Mesenteric fat pad (tissue), 1 donor: ENCODE data around the gene NAV2. TPM values are rescaled to one million over a fixed set of nuclear protein-coding genes. Genes with fewer than 3 reads are reported as not detected.
"Not testable (repeated sequence)": the region's sequence is repeated elsewhere in the genome, so short reads cannot be mapped to it uniquely, and the experiment has no call there.

Experiments used
- DNase-seq: peaks from one replicate; pipeline ENCODE4 v3.0.0-alpha.2; 2020; ENCODE audit warnings: low spot score
- total RNA-seq: library from RNA; stranded (reverse); fragmentation: NEBNext Ultra II Directional; extraction: Animal tissue kit (Norgen Biotek cat#: 25700); gene quantifications from one replicate; pipeline ENCODE4 v1.2.1, GENCODE V29; 2021
- donor health status: DM: yes; HTN: yes; CAD: no.

NAV2 gene
- total RNA-seq, 1 donor from 2014 or later = 13.7 TPM

DNA sequence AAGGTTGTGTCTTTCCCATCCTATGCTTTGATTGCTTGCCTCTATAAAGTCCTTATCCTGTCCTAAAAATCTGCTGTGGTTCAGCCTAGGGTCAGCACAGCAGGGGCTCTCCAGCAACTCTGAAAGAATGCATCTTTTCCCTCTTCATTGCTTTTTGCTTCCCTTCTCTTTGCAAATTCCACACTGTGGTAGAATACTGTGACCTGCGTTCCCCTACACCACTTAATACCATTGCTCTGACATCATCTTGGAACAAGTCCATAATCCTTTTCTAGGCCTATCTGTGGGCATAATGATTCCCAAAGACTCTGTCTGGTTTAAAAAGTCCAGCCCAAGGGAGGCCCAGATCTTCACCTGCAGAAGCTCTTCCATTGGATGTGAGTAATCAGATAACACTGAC is 177.7 kb downstream of the NAV2 start:
- no peak for DNase-seq

DNA sequence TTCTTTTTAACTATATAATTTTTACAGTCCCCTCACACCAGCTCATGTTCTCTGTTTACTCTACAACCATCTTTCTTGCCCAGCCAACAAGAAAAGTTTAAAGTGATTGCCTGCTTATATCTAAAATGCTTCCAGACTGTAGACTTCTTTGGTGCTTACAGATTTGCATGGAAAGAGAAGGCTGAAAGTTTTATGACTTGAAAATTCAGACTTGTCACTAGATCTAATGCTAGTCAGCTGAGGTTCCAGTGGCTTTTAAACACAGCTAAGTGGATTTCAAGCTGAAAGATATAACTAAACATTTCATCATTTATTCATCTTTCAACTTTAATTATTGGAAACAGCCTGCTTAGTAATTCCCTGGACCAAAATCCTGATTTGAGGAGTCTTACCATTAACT is 178.4 kb downstream of the NAV2 start:
- DNase-seq = no peak

DNA sequence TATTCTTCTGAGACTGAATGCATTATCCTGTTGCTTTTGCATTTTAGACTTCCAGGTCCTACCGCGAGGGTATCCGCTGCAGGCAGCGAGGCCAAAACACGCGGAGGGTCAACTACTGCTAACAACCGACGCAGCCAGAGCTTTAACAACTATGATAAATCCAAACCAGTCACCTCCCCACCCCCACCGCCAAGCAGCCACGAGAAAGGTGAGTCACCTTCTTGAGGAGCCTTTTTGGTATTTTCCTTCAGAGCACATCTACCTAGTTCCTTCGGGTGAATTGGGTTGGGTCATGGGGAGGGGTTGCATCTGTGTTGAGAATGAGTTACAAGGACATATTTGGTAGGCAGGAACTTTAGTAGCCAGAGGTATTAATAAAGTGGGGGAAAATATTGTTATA is 179.8 kb downstream of the NAV2 start:
- no peak for DNase-seq

DNA sequence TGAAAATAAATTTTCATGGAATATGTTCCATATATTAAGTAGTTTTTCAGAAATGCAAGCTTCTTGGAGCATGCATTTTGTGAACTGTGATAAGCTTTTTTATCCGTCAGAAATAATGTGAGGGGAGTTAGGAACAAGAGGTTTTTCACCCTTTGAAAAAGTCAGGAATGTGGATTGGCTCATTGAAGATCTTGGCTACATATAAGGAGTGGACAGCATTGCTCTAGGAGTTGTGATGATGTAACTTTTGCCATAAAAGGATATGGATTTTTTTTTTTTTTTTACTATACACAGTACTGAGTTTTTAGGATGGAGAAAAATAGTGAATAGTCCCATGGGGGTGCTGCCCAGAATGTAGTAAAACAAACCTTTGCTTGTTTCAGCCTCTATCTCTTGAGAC is 180.2 kb downstream of the NAV2 start:
- DNase-seq = no peak

DNA sequence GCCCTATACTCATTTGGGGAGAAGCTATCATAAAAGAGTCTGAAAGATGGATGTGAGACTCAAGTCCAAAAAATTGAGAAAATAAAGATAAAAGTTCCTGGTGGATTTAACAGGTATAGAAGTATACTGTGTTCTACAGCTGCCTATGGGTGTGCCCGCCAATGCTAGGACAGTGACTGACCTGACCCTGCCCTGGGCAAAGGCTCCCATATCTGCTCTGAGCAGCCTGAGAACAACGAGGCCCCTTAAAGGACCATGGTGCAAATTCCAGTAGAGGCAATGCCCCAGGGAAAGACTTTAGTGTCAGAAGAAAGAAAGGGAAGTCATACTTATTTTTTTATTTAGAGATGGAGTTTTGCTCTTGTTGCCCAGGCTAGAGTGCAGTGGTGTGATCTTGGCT is 181.8 kb downstream of the NAV2 start:
- DNase-seq = no peak

DNA sequence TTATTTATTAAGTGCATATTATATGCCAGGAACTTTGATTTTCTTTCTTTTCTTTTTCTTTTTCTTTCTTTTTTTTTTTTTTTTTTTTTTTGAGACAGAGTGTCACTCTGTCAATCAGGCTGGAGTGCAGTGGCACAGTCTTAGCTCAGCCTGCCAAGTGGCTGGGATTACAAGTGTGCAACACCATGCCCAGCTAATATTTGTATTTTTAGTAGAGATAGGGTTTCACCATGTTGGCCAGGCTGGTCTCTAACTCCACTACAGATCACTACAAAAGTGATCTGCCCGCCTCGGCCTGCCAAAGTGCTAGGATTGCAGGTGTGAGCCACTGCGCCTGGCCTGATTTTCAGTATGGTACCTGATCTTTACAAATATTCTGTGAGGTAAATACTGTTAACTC is 182.4 kb downstream of the NAV2 start:
- DNase-seq = not testable (repeated sequence)

DNA sequence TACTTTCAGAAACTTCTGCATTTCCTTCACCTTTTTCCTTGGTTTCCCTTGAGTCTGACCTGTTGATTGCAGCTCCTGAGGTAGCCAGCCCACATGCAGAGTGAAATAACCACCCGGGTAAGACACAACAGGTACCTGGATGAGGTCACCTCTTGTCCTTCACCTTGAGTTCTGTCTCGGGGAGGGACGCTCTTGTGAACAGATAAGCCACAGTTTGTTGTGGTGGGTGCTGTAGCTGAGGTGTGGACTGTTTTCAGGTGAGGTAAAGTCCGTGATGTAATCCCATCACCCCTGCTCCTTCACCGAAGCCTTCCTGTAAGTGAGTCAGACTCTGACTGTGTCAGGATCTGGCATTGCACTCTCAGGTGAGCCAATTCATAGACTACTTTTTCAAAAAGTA is 183.1 kb downstream of the NAV2 start:
- DNase-seq = no peak

DNA sequence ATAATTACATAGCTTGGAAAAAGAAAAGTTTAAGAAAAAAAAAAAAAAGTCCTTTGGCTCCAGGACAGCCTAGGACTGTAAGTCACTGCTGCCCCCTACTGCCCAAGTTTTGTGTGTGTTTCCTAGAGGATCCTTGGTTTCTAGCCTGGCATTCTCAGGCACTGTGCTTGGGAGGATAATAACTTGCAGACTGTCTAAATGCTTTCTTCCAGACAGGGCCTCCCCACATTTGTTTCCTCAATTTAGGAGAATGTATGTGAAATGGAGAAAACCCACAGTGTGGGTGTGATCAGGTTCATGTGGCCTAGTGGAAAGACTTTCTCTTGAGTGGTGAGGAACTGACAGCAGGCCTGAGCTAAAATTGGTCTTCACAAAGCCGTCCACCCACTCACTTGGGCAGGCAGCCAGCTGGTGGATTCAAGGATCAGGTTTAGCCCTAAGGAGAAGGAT is 191.0 kb downstream of the NAV2 start:
- DNase-seq = no peak

DNA sequence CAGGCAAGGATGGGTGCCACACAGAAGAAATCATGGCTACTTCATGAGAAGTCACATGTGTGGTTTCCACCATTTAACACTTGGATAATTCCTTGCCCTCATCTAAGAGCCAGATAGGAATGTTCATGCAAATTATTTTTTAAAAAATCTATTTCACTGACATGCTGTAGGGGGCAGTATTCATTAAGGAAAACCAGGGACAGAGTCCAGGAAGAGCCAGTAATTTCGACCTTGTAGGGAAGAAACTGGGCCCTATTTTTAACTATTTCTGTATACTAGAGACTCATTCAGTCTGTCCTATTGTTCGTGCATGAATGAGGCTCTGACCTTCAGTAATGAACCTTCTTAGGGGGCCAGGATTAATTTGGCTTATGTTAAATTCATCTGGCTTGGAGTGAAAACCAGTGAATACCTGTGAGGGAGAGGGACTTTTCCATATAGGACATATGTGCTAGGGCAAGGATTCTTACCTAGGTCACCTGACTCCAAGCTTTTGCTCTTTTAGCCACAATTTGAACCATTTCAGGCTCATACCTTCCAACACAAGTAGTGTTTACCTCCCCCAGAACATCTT is 192.7 kb downstream of the NAV2 start:
- DNase-seq = no peak

DNA sequence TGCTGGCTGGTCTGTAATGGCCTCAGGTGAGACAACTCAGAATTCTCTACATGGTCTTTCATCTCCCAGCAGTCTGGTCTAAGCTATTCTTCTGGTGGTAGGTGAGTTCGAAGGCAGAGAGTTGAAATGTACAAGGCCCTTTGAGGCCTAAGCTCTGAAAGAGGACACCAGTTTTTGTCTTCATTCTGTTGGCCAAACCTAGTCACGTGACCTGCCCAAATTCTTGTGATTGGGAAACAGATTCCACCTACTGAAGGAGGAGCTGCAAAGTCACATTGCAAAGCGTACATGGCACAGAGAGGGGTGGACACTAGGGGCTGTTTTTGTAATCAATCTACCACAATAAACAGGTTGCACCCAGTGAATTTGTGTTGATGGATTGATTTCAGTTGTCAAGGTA is 193.5 kb downstream of the NAV2 start:
- DNase-seq = no peak

DNA sequence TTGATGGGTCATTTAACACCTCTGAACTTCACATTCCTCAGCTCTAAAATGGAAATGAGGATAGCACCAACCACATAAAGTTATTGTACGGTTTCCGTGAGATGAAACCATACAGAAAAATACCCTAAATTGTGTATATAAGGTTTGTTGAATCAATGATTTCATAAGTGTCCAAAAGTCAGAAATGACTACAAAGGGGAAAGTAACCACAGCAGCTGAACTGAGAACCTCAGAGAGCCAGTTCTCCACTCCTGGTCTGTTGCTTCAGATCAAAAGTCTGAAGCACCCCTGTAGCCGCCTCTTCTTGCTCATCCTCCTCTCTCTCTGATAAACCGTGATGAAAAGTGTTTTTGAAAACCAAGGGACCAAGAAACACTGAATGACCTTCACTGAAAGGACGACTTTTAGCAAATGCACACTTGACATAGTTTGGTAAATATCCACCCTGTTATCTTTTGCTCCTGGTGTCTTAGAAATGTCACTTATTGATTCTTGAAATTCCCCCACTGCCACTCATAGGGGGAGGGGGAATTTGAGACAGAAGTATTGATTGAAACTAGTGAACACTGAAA is 194.5 kb downstream of the NAV2 start:
- no peak for DNase-seq

DNA sequence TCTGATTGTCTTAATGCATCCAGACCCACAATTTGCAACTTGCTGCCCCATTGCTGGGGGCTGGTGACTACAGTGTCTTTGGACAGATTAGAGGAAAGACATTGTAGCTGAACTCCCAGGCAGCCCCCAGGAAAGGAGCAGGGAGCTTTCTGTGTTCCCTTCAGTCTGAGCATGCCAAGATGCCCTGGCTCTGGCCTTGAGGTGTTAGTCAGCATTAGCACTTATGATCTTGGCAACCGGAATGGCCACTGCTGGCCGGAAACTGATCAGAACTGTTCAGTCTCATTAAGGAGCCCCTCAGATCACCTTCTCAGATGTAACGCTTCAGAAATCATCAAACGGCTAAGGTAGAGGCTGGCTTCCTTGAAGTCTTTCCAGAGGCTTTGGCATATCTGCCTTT is 195.2 kb downstream of the NAV2 start:
- no peak for DNase-seq

DNA sequence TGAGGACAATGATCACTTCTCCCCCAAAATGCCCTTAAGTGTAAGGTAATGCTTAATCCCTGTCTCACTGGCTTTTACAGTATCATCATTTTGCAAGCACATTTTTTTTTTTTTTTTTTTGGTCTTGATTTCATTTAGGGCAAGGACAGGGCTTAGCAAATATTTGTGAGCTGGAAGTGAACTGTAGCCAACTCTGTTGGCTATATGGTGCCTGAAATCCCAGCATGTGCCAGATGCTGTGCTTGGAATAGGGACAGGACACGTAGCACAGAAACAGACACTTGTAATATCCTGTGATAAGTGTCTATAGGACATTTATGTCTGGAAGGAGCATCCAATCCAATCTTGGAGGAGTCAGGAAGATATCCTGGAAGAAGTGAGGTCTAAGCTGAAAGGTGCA is 198.3 kb downstream of the NAV2 start:
- DNase-seq = no peak

DNA sequence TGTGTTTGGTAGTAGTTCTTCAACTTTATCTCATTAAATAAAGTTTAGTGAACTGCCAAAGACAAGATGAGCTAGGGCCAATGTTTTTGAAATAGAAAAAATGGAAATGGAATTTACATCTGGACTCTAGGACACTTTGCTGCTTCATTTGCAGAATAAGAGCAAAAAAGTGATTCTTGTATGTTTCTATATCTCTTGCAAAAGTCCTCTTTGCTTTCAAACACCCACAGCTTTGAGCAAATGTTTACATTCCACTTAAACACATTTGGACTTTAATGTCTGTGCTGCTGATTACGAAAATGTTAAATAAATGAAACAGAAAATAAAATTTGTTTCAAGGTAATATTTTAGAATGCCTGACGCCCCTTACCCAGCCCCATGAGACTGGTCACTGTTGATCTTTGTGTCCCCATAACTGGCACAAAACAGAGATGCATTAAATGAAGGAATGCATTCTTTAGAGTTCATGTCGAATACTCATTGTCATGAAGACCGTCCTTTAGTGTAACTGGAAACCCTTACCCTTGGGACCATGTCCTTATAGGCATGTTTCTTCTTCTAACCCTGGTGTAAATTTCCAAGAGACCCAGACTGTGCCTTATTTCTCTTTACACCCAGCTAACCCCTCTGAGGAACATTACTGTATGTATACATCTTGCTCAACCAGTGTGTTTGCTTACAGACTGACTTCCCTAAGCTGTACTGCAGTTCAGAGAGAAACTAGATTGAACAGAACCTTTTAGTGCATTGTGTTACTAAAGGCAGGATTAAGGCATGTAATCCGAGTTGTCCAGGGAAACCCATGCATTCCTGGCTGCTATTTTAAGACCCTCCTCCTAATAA is 199.7 kb downstream of the NAV2 start:
- no peak for DNase-seq

DNA sequence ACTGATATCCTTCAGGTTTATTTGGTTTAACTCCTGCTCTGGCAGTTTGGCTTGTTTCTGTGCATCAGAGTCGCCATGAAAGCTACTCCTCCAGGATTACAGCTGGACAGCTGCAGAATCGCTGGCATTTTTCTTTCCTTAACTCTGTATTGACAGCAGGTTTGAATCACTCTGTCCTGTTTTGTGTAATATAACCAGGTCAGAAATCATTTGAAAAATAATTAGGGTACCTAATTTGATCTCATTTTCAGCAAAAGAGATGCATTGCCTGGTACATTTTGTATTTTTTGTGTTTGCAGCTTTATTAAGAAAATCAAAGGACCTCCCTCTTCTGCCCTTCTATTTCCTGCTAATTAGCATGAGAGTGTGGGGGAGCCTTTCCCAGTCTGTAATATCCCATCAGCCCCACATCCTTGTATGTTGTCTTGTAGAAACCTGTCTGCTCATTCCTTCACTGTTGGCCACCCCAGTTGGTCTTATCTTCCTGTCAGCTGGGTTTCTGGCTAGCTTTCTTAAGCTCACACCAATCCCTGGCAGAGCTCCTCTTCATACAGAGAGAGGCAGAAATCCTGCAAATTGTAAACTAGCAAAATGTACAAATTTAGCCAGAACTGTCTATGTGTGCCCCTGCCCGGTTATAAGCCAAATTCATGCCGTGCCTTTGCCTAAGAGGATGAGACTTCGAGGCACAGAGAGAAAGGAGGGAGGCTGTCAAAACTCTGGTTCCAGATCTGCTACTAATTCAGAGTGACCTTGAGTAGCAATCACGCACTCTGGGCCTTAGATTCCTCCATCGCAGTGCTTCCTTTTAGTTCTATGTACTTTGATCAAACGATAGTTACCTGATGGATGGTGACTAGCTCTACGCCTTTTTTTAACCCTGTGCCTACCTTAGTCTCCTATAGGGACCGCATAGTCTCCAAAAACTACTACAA is 200.6 kb downstream of the NAV2 start:
- no peak for DNase-seq

DNA sequence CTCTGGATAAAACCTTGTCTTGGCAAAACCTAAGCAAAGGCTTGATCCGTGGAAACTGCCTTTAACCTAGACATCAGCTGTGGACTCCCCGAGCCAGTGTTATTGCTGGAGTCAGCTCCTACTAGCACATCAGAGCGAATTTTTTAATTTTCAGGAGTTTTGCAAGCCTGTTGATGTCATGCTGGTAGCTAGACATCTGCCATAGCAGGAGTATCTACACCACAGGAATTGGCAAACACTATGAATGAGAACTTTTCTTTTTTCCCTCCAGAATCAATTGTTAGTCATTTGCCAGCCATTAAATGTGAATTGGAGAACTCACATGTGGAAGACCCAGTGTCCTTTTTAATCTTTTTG is 201.2 kb downstream of the NAV2 start:
- no peak for DNase-seq

DNA sequence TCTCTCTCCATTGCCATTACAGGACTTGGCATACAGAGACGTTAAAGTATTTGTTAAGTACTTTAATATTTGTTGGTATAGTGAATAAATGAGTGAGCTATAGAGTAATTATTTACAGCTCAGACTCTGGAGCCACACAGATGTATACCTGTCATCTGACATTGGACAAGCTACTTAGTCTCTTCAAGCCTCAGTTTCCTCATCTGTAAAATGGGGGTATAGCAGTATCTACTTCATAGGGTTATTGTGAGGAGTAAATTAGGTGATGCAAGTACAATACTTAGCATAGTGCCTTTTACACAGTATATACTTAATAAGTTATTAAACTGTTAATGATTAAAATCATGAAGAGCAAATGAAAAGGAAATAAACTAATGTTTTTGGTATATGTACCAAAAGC is 203.2 kb downstream of the NAV2 start:
- DNase-seq = no peak

DNA sequence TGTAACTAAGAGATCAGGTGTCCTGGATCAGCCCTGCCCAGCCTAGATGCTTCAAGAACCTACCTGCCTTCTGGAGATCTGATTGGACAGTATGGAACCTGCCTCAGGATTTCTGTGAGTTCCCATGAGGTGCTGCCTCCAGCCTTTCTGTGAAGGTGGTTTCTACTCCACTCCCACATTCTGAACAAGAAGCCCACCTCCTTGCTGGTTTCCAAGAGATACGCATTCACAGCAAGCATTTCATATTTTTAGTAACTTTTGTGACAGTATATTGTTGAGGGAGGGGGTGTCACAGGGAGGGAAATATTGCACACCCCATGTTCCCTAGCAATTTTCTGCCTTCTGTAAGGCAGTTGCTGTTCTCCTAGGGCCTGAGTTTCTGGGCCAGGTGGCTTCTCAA is 204.4 kb downstream of the NAV2 start:
- DNase-seq = no peak

DNA sequence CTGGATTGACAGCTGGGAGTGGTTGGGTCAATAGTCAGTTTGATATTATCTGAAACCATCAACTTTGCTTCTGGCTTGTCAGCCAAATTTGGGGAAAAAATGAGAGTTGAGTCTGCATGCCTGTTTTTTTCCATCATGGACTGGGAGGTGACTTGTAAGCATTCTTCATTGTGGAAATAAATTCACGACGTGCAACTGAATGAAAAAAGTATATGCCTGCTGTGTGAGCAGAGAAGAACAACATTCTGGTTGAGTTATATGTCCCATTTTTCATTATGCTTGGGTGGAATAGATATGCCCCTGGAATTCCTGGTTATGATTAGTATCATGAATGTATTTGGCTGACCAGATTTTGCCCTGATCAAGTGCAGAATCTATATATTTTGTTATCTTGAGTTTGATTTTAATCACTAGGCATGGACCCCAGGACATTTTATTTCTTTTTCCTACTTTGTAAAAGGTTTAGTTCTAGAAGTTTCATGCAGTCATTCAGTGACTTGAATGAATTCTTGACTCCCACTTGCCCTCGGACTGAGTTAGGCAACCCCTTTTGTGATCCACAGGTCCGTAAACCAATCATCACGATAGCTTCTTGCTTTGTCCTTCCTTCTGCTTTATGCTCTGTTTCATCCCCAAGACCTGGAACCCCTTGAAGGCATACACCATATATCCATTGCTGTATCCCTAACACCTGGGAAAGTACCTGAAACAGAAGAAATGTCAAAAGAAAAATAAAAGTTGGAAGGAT is 205.8 kb downstream of the NAV2 start:
- DNase-seq = no peak

DNA sequence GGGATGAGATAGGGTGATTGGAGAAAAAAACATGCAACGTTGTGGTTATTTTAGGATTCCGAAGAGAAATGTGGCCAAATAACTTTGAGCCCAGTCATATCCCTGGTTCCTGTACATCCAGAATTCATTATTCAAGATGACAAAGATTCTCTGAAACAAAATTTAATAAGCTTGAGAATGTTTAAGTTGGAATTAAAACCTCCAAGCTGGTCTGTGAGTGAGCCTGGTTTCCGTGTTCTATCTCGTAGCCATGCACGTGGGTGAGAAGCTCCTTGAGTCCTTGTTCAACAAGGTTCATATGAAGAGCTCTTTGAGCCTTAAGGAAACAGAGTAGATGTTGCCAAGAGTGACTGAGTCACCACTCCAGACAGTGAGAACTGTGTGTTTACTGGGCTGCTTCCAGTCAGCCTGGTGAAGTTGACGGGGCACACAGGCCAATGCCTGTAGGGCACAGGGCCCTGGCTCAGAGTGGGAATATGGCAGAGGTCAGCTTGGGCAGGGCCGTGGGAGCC is 206.5 kb downstream of the NAV2 start:
- no peak for DNase-seq

DNA sequence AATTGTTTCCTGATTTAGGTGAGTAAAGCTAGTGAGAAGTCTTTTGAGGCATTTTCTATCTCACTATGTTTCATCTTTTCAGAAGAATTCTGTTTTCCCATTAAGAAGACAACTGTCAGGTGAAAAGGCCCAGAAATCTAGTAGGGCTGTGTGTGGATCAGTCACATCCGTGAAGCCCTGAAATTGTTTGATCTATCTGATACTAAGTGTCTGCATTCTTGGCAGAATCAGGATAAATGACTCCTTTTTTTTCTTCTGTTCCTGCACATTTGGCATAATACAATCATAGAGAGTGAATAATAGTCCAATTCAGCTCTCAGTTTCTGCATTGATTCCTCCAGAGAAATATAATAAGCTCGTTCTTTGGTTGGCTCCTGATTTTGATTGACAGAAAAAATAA is 208.3 kb downstream of the NAV2 start:
- DNase-seq = no peak
